Inferior parietal cortex (tissue), 1 donor: Measurements from ENCODE around the gene APOC4.
"Not testable (repeated sequence)": the region's sequence is repeated elsewhere in the genome, so short reads cannot be mapped to it uniquely, and the experiment has no call there.

Experiments
- DNase-seq: peaks from one replicate; pipeline ENCODE4 v3.0.0-alpha.2; 2016; ENCODE audit errors: extremely low spot score

Gene APOC4, protein sequence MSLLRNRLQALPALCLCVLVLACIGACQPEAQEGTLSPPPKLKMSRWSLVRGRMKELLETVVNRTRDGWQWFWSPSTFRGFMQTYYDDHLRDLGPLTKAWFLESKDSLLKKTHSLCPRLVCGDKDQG

DNA sequence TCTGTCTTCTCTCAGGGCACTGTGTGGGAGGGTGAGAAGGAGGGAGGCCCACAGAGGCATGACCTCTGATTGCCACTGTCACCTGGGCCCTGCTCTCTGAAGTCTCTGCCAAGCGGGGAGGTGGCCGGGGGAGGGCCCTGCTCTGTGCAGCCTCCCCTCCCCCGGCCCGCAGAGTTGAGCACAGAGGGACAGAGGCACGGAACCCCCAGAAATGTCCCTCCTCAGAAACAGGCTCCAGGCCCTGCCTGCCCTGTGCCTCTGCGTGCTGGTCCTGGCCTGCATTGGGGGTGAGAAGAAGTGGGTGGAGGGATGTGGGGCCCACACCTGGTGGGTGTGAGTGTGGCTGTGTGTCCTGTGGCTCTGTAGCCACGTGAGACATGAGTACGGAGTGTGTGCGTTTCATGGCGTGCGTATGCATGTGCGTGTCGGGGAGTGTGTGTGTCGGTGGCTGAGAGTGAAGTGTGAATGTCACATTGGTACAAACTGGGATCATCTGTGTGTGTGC is at the start of gene APOC4:
APOC4 (plus strand) TSS at position 171 of the 505 bp plus-strand sequence; CDS start at position 212, 41 bp downstream.
- DNase-seq: no peak

DNA sequence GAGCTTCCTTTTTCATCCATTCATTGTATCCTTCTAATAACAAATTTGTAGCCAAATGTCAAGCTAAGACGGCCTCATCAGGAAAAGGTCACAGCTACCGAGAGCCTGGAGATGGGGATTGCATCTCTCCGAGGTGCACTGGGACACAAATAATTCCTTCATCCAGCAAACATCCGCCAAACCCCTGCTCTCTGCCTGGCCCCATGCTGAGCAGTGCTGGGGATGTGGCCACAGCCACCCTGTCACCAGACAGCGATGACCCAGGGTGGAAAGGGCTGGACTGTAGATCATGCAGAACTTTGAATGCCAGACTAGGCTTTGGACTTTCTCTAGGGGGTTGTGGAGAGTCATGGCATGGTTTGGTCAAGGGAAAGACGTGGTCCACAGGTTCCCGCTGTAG is 49.1 kb upstream of the APOC4 start:
- DNase-seq: no peak

DNA sequence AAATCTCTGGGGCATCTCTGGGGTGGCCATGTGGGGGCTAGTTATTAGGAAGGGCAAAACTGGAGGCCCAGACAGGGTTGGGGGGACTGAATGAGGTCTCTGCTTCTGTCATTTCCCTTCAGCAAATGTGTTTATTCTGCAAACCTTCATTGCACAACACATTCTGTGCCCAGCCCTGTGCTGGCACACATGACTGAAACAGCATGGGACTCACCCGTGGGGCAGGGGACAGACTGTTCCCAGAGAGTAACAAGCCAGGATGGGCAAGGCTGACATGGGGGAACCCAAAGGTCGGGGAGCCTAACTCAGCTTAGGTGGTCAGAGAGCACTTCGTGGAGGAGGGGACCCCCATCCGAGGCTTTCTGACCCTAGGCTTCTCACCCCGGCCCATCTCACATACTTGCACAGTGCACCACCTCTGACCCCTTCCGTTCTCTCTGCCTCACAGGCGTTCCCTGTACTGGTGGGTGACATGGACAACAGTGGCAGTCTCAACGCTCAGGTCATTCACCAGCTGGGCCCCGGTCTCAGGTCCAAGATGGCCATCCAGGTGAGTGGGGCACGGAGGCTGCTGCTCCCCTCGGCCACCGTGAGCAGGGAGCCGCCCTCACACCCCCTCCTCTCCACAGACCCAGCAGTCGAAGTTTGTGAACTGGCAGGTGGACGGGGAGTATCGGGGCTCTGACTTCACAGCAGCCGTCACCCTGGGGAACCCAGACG is 48.5 kb upstream of the APOC4 start:
- DNase-seq: no peak

DNA sequence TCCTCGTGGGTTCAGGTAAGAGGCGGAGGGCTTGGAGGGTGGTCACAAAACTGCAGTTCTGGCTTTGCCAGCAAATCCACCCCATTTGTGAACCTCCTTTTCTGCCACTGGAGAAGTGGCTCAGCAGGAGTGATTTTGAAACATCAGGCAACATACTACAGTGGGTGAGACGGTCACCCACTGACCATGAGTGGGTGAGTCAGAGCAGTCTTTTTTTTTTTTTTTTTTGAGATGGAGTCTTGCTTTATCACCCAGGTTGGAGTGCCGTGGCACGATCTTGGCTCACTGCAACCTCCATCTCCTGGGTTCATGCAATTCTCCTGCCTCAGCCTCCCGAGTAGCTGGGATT is 48.0 kb upstream of the APOC4 start:
- no peak for DNase-seq

DNA sequence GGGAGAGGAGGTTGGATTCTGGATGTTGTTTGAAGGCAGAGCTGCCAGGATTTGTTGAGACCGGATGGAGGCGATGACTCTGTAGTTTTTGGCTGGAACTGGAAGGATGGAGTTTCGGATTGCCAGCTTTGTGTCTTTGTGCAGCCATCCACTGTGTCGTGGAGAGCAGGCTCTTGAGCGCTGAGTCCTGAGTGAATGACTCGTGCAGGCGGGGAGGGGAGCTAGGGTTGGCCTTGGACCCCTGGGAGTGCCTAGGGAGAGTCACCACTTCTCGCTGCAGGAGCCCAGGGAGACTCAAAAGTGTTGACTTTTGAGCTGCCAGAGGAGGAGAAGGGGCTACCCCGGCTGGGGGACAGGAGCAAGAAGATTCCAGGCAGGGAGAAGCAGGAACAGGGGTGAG is 47.1 kb upstream of the APOC4 start:
- no peak for DNase-seq

DNA sequence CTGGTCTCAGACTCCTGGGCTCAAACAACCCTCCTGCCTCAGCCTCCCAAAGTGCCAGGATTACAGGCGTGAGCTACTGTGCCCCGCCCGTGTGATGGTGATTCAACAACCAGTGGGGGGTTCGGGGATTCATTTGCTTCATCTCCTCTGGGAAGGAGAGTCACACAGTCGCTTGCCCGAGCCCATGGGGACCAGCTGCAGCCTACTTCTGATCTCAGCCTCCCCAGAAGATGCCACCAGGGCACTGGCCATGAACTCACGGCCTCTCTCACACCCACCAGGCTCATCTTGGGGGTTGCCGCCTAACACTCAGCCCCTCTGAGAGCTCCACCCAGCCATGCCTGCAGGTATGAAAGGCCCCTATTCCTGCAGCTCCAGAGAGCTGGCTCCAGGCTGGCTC is 44.2 kb upstream of the APOC4 start:
- no peak for DNase-seq

DNA sequence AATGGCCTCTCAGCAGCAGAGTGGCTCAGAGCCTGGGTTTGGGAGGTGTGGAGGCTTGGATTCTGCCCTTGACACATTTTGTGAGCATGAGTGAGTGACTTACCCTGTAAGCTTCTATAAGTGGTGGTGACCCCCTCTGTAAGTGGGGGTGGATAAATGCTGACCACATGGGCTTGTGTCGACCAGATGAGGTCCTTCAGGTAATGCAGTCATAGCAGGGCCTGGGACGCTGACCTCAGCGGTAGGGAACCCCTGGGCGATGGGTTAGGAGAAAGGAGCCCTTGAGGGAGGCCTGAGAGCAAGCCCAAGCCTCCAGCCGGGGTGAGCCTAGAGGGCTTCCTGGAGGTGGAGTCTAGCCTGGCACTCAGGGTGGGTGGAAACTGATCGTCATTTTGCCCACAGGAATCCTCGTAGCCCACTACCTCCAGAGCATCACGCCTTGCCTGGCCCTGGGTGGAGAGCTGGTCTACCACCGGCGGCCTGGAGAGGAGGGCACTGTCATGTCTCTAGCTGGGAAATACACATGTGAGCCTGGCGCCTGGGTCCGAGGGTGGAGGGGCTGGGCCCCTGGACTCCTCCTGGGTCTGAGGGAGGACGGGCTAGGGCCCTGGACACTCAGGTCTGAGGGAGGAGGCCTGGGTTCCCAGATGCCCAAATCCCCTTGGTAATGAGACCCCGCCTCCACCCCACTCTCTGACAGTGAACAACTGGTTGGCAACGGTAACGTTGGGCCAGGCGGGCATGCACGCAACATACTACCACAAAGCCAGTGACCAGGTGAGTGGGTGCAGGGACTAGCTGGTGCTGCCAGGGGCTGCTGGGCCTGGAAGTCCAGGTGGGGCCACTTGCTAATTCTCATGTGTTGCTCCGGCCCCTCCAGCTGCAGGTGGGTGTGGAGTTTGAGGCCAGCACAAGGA is 41.5 kb upstream of the APOC4 start:
- DNase-seq: no peak

DNA sequence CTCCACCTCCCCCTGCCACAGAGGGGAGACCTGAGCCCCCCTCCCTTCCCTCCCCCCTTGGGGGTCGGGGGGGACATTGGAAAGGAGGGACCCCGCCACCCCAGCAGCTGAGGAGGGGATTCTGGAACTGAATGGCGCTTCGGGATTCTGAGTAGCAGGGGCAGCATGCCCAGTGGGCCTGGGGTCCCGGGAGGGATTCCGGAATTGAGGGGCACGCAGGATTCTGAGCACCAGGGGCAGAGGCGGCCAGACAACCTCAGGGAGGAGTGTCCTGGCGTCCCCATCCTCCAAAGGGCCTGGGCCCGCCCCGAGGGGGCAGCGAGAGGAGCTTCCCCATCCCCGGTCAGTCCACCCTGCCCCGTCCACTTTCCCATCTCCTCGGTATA is 38.8 kb upstream of the APOC4 start:
- no peak for DNase-seq

DNA sequence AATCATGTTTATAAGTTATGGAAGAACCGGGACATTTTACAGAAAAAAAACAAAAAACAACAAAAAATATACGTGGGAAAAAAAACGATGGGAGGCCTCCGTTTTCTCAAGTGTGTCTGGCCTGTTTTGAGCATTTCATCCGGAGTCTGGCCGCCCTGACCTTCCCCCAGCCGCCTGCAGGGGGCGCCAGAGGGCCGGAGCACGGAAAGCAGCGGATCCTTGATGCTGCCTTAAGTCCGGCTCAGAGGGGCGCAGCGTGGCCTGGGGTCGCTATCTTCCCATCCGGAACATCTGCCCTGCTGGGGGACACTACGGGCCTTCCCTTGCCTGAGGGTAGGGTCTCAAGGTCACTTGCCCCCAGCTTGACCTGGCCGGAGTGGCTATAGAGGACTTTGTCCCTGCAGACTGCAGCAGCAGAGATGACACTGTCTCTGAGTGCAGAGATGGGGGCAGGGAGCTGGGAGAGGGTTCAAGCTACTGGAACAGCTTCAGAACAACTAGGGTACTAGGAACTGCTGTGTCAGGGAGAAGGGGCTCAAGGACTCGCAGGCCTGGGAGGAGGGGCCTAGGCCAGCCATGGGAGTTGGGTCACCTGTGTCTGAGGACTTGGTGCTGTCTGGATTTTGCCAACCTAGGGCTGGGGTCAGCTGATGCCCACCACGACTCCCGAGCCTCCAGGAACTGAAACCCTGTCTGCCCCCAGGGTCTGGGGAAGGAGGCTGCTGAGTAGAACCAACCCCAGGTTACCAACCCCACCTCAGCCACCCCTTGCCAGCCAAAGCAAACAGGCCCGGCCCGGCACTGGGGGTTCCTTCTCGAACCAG is 38.2 kb upstream of the APOC4 start:
- peak; percentile 75 for DNase-seq

DNA sequence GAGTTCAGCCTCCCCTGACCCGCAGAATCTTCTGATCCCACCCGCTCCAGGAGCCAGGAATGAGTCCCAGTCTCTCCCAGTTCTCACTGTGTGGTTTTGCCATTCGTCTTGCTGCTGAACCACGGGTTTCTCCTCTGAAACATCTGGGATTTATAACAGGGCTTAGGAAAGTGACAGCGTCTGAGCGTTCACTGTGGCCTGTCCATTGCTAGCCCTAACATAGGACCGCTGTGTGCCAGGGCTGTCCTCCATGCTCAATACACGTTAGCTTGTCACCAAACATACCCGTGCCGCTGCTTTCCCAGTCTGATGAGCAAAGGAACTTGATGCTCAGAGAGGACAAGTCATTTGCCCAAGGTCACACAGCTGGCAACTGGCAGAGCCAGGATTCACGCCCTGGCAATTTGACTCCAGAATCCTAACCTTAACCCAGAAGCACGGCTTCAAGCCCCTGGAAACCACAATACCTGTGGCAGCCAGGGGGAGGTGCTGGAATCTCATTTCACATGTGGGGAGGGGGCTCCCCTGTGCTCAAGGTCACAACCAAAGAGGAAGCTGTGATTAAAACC is 37.5 kb upstream of the APOC4 start:
- no peak for DNase-seq

DNA sequence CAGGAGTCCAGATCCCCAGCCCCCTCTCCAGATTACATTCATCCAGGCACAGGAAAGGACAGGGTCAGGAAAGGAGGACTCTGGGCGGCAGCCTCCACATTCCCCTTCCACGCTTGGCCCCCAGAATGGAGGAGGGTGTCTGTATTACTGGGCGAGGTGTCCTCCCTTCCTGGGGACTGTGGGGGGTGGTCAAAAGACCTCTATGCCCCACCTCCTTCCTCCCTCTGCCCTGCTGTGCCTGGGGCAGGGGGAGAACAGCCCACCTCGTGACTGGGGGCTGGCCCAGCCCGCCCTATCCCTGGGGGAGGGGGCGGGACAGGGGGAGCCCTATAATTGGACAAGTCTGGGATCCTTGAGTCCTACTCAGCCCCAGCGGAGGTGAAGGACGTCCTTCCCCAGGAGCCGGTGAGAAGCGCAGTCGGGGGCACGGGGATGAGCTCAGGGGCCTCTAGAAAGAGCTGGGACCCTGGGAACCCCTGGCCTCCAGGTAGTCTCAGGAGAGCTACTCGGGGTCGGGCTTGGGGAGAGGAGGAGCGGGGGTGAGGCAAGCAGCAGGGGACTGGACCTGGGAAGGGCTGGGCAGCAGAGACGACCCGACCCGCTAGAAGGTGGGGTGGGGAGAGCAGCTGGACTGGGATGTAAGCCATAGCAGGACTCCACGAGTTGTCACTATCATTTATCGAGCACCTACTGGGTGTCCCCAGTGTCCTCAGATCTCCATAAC is 36.4 kb upstream of the APOC4 start, which contains the start of gene APOE:
APOE (plus strand) TSS at position 360 of the 724 bp plus-strand sequence. CDS start 829 bp downstream, outside the sequence.
- no peak for DNase-seq

DNA sequence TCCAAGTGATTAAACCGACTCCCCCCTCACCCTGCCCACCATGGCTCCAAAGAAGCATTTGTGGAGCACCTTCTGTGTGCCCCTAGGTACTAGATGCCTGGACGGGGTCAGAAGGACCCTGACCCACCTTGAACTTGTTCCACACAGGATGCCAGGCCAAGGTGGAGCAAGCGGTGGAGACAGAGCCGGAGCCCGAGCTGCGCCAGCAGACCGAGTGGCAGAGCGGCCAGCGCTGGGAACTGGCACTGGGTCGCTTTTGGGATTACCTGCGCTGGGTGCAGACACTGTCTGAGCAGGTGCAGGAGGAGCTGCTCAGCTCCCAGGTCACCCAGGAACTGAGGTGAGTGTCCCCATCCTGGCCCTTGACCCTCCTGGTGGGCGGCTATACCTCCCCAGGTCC is 34.4 kb upstream of the APOC4 start:
- no peak for DNase-seq

DNA sequence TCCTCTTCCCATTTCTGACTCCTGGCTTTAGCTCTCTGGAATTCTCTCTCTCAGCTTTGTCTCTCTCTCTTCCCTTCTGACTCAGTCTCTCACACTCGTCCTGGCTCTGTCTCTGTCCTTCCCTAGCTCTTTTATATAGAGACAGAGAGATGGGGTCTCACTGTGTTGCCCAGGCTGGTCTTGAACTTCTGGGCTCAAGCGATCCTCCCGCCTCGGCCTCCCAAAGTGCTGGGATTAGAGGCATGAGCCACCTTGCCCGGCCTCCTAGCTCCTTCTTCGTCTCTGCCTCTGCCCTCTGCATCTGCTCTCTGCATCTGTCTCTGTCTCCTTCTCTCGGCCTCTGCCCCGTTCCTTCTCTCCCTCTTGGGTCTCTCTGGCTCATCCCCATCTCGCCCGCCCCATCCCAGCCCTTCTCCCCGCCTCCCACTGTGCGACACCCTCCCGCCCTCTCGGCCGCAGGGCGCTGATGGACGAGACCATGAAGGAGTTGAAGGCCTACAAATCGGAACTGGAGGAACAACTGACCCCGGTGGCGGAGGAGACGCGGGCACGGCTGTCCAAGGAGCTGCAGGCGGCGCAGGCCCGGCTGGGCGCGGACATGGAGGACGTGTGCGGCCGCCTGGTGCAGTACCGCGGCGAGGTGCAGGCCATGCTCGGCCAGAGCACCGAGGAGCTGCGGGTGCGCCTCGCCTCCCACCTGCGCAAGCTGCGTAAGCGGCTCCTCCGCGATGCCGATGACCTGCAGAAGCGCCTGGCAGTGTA is 33.8 kb upstream of the APOC4 start:
- DNase-seq: no peak

DNA sequence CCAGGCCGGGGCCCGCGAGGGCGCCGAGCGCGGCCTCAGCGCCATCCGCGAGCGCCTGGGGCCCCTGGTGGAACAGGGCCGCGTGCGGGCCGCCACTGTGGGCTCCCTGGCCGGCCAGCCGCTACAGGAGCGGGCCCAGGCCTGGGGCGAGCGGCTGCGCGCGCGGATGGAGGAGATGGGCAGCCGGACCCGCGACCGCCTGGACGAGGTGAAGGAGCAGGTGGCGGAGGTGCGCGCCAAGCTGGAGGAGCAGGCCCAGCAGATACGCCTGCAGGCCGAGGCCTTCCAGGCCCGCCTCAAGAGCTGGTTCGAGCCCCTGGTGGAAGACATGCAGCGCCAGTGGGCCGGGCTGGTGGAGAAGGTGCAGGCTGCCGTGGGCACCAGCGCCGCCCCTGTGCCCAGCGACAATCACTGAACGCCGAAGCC is 33.2 kb upstream of the APOC4 start:
- DNase-seq: no peak

DNA sequence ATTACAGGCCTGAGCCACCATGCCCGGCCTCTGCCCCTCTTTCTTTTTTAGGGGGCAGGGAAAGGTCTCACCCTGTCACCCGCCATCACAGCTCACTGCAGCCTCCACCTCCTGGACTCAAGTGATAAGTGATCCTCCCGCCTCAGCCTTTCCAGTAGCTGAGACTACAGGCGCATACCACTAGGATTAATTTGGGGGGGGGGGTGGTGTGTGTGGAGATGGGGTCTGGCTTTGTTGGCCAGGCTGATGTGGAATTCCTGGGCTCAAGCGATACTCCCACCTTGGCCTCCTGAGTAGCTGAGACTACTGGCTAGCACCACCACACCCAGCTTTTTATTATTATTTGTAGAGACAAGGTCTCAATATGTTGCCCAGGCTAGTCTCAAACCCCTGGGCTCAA is 32.3 kb upstream of the APOC4 start:
- DNase-seq: no peak

DNA sequence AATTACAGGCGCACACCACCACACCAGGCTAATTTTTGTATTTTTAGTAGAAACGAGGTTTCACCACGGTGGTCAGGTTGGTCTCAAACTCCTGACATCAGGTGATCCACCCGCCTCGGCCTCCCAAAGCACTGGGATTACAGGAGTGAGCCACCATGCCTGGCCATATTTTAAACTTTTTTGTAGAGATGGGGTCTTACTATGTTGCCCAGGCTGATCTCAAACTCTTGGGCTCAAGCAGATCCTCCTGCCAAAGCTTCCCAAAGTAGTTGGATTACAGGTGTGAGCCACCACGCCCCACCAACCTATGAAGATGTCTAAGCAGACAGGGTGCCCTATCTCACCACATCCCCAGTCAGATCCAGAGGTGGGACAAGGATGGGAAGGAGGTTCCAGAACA is 30.1 kb upstream of the APOC4 start:
- DNase-seq: not testable (repeated sequence)

DNA sequence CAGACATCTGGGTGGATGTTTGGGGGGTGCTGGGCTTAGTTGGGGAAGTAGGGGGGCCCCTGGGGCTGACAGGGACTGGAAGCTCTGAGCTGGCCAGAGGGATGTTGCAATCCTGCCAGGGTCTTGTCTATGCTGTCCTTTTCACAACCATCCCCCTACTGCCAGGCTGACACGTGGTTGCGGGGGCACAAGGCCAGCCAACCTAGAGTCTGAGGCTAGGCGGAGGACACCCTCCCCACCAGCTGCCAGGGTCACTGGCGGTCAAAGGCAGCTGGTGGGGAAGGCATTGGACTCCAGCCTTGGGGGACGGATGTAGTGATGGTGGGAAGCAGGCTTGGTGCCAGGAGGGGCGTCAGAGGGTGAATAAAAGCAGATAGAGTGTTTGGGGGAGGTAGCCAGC is 29.2 kb upstream of the APOC4 start:
- peak; percentile 61 for DNase-seq

DNA sequence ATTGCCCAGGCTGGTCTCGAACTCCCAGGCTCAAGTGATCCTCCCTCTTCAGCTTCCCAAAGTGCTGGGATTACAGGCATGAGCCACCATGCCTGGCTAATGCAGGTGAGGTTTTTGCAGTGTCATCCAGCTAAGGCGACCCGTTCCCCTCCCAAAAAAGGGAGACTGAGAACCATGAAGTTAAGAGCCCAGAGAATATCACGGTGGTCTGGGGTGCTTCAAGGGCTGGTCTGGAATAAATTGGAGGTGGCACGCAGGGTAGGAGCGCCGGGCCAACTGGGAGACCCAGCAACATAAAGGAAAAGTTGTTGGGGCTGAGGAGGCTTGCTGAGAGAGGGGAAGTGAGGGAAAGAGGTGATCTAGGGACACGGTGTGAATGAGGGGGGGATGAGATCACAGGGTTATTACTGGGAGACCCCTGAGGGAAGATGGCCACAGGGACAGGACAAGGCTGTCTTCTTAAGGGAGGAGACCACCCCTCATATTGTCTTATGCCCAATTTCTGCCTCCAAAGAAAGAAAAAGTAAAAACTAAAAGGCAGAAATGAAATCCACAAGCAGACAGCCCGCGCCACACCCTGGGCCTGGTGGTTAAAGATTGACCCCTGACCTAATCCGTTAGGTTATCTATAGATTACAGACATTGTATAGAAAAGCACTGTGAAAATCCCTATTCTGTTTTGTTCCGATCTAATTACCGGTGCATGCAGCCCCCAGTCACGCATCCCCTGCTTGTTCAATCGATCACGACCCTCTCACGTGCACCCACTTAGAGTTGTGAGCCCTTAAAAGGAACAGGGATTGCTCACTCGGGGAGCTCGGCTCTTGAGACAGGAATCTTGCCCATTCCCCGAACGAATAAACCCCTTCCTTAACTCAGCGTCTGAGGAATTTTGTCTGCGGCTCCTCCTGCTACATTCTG is 28.3 kb upstream of the APOC4 start:
- not testable (repeated sequence) for DNase-seq
